SK-N-SH treated with all-trans-retinoic acid at 6 μM for 48 hours (cell line): ENCODE measurements around the gene EMX1.

Experiments
- ATAC-seq: fragments of 200-7000 bp; cut with Tn5 transposase; 3 replicates; pipeline ENCODE4 v1.9.1; 2020; ENCODE audit warnings: mild to moderate bottlenecking, moderate library complexity
- ARNTL ChIP-seq: fragments of 450-650 bp; formaldehyde crosslinking; IDR thresholded peaks from 2 replicates; pipeline ENCODE4 v1.5.0; 2020; ENCODE audit warnings: low read depth, mild to moderate bottlenecking, moderate library complexity, borderline replicate concordance
- BACH2 ChIP-seq: fragments of 250-450 bp; sonication (Bioruptor Pico); IDR thresholded peaks from 2 replicates; pipeline ENCODE4 v1.9.0; 2021; ENCODE audit warnings: mild to moderate bottlenecking, borderline replicate concordance
- CREB5 ChIP-seq: fragments of 250-450 bp; sonication (Bioruptor Pico); IDR thresholded peaks from 2 replicates; pipeline ENCODE4 v1.5.1; 2020; ENCODE audit warnings: low read depth, mild to moderate bottlenecking, moderate library complexity
- CSDC2 ChIP-seq: fragments of 250-450 bp; sonication (Bioruptor Pico); IDR thresholded peaks from 2 replicates; pipeline ENCODE4 v1.5.0; 2020; ENCODE audit warnings: mild to moderate bottlenecking, moderate library complexity
- CSRNP3 ChIP-seq: fragments of 250-450 bp; sonication (Bioruptor Pico); IDR thresholded peaks from 2 replicates; pipeline ENCODE4 v1.5.1; 2021; ENCODE audit warnings: mild to moderate bottlenecking, moderate library complexity
- ESRRG ChIP-seq: fragments of 250-450 bp; sonication (Bioruptor Pico); IDR thresholded peaks from 2 replicates; pipeline ENCODE4 v1.6.1; 2021; ENCODE audit warnings: mild to moderate bottlenecking
- GLIS3 ChIP-seq: fragments of 250-450 bp; sonication (Bioruptor Pico); IDR thresholded peaks from 2 replicates; pipeline ENCODE4 v1.5.0; 2020; ENCODE audit warnings: mild to moderate bottlenecking, moderate library complexity
- ISL1 ChIP-seq: fragments of 250-450 bp; sonication (Bioruptor Pico); IDR thresholded peaks from 2 replicates; pipeline ENCODE4 v2.1.2; 2022; ENCODE audit warnings: mild to moderate bottlenecking, moderate library complexity
- OSR1 ChIP-seq: fragments of 250-450 bp; sonication (Bioruptor Pico); IDR thresholded peaks from 2 replicates; pipeline ENCODE4 v1.8.0; 2022; ENCODE audit warnings: moderate library complexity, mild to moderate bottlenecking, inconsistent platforms
- PATZ1 ChIP-seq: fragments of 250-450 bp; sonication (Bioruptor Pico); IDR thresholded peaks from 2 replicates; pipeline ENCODE4 v1.8.0; 2020; ENCODE audit warnings: mild to moderate bottlenecking, moderate library complexity, borderline replicate concordance
- POU6F1 ChIP-seq: fragments of 250-450 bp; sonication (Bioruptor Pico); IDR thresholded peaks from 2 replicates; pipeline ENCODE4 v1.8.0; 2021; ENCODE audit warnings: low read depth, mild to moderate bottlenecking, moderate library complexity, borderline replicate concordance
- PPARA ChIP-seq: fragments of 250-450 bp; sonication (Bioruptor Pico); IDR thresholded peaks from 2 replicates; pipeline ENCODE4 v1.5.0; 2020; ENCODE audit warnings: mild to moderate bottlenecking, borderline replicate concordance
- RARB ChIP-seq: fragments of 250-450 bp; sonication (Bioruptor Pico); IDR thresholded peaks from 2 replicates; pipeline ENCODE4 v1.8.0; 2021; ENCODE audit warnings: mild to moderate bottlenecking, moderate library complexity
- SNAI2 ChIP-seq: fragments of 250-450 bp; sonication (Bioruptor Pico); IDR thresholded peaks from 2 replicates; pipeline ENCODE4 v1.5.0; 2020; ENCODE audit warnings: mild to moderate bottlenecking, moderate library complexity
- TCF4 ChIP-seq: fragments of 250-450 bp; sonication (Bioruptor Pico); IDR thresholded peaks from 2 replicates; pipeline ENCODE4 v1.8.0; 2021; ENCODE audit warnings: mild to moderate bottlenecking, moderate library complexity, borderline replicate concordance
- TSHZ2 ChIP-seq: fragments of 250-450 bp; sonication (Bioruptor Pico); IDR thresholded peaks from 2 replicates; pipeline ENCODE4 v1.5.0; 2020; ENCODE audit warnings: mild to moderate bottlenecking, moderate library complexity
- ZC3H10 ChIP-seq: fragments of 250-450 bp; sonication (Bioruptor Pico); IDR thresholded peaks from 2 replicates; pipeline ENCODE4 v1.5.1; 2021; ENCODE audit warnings: mild to moderate bottlenecking, moderate library complexity
- ZFP3 ChIP-seq: fragments of 250-450 bp; sonication (Bioruptor Pico); IDR thresholded peaks from 2 replicates; pipeline ENCODE4 v1.5.0; 2020; ENCODE audit warnings: mild to moderate bottlenecking, moderate library complexity
- ZFP30 ChIP-seq: fragments of 450-650 bp; formaldehyde crosslinking; IDR thresholded peaks from 2 replicates; pipeline ENCODE4 v1.5.0; 2022; ENCODE audit warnings: mild to moderate bottlenecking, moderate library complexity
- ZNF565 ChIP-seq: fragments of 450-650 bp; formaldehyde crosslinking; conservative IDR thresholded peaks from 2 replicates; pipeline ENCODE4 v1.5.0; 2020; ENCODE audit warnings: low read depth, mild to moderate bottlenecking, moderate library complexity

Gene EMX1

GRCh38 chr2:72936660-72937355 lies 19.5 kb downstream of the EMX1 start:
- no peak for ATAC-seq
- TF ChIP-seq BACH2 (CRISPR knock-in tag) = no peak
- TF ChIP-seq PPARA (CRISPR knock-in tag) = no peak
- TF ChIP-seq ZC3H10 = no peak
- no peak for TF ChIP-seq GLIS3
- TF ChIP-seq ZFP3 (CRISPR knock-in tag) = no peak
- no peak for TF ChIP-seq TCF4 (CRISPR knock-in tag)
- no peak for TF ChIP-seq SNAI2
- no peak for TF ChIP-seq CSDC2 (CRISPR knock-in tag)
- no peak for TF ChIP-seq ESRRG (CRISPR knock-in tag)

- TF ChIP-seq ESRRG (CRISPR knock-in tag) (no peak), ZFP3 (CRISPR knock-in tag) (no peak)
- ATAC-seq = peak; percentile 27
These were observed 20.0 kb downstream of the EMX1 start for GRCh38 chr2:72937356-72937669.

GRCh38 chr2:72938455-72938854 lies 21.1 kb downstream of the EMX1 start:
- no peak for ATAC-seq
- TF ChIP-seq ESRRG (CRISPR knock-in tag) (no peak), CREB5 (CRISPR knock-in tag) (no peak), PATZ1 (CRISPR knock-in tag) (no peak), CSDC2 (CRISPR knock-in tag) (no peak), ISL1 (CRISPR knock-in tag) (no peak), BACH2 (CRISPR knock-in tag) (no peak), PPARA (CRISPR knock-in tag) (no peak), POU6F1 (CRISPR knock-in tag) (no peak), OSR1 (CRISPR knock-in tag) (no peak), ARNTL (CRISPR knock-in tag) (no peak), ZC3H10 (no peak), CSRNP3 (no peak), ZFP3 (CRISPR knock-in tag) (no peak)

GRCh38 chr2:72940361-72940760 lies 23.0 kb downstream of the EMX1 start:
- TF ChIP-seq CSDC2 (CRISPR knock-in tag) (no peak), ARNTL (CRISPR knock-in tag) (no peak), ZFP3 (CRISPR knock-in tag) (no peak), ZC3H10 (no peak), CSRNP3 (no peak), SNAI2 (no peak), POU6F1 (CRISPR knock-in tag) (no peak), TSHZ2 (CRISPR knock-in tag) (no peak), ZFP30 (CRISPR knock-in tag) (no peak), RARB (no peak), ZNF565 (no peak), PPARA (CRISPR knock-in tag) (no peak), TCF4 (CRISPR knock-in tag) (no peak)
- ATAC-seq = no peak
